Colon (tissue), 2 donors: ENCODE measurements around the gene OR11G2.
"Not testable (repeated sequence)": the region's sequence is repeated elsewhere in the genome, so short reads cannot be mapped to it uniquely, and the experiment has no call there.

Source experiments
- FAIRE-seq: peaks from 2 replicates; lab custom pipeline; 2012; peaks lifted over from hg19 to GRCh38; lab: Jason Lieb, UNC
- donor health status: control.
- donor health status: control.

Gene OR11G2

DNA sequence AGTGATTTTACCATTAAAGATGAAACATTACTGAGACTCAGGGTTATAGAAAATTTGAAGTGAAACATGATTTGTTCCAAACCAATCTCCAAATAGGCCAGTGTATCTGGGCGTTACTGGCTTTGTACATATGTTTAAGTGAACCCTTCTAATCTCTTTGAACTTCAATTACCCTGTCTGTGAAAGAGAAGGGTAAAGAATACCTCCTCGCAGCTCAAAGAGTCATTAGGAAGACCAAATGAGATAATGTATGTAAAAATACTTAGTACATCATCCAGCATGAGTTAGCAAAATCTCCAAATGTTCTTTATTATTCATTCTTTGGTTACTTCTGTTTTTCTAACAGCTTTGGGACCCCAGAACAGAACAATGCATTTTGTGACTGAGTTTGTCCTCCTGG is 32.7 kb downstream of the OR11G2 start, which contains the start of gene OR11H6:
Gene OR11H6, plus strand, starts transcription at position 301 of the 400 bp plus-strand sequence. Its CDS starts 0 bp downstream, at position 301.
- no peak for FAIRE-seq

DNA sequence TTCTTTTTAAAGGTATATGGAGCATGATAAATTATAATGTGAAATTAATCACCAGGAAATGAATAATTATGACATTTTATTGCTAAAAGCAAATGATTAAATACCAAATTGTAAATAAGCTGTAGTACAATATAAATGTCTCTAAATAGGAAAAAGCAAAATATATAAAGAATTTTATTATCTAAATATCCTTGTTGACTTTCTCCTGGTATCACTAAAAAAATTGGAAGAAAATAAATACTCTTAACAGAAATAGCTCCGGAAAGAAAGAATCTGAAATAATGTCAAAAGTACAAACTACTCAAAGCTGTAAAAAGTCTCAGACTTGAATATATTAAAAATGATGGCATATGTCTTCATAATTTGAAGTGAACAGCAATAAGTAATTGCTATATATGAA is 38.0 kb downstream of the OR11G2 start, which contains the start of gene OR11H7:
Gene OR11H7, plus strand, starts transcription at position 301 of the 400 bp plus-strand sequence.
- FAIRE-seq, result peak; percentile 14

DNA sequence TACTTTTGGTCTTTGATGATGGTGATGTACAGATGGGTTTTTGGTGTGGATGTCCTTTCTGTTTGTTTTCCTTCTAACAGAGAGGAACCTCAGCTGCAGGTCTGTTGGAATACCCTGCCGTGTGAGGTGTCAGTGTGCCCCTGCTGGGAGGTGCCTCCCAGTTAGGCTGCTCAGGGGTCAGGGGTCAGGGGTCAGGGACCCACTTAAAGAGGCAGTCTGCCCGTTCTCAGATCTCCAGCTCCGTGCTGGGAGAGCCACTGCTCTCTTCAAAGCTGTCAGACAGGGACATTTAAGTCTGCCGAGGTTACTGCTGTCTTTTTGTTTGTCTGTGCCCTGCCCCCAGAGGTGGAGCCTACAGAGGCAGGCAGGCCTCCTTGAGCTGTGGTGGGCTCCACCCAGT is 44.7 kb downstream of the OR11G2 start:
- not testable (repeated sequence) for FAIRE-seq

DNA sequence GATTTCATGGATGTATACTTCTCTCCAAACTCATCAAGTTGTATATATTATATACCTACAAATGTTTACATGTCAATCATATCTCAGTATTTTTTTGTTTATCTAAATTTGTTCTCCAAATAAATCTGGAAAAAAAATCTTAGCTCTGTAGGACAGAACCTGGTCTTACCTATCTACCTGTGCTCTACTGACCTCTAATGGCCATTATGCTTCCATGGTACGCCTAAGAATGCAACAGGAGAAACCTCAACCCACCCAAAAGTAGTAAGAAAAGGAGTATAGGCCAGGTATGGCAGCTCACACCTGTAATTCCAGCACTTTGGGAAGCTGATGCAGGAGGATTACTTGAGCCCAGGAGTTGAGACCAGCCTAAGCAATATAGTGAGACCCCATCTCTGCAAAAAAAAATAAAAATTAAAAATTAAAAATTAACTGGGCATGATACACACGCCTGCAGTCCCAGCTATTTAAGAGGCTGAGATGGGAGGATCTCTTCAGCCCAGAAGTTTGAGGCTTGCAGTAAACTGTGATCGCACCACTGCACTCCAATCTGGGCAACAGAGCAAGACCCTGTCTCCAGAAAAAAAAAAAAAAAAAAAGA is 57.0 kb downstream of the OR11G2 start:
- FAIRE-seq, result no peak
